Fibroblast of skin of left biceps (primary cell): Measurements from ENCODE around the gene NR5A2.
A peak's percentile ranks its signal among the peaks of the same experiment; 100 is the strongest.
"Not testable (repeated sequence)": the region's sequence is repeated elsewhere in the genome, so short reads cannot be mapped to it uniquely, and the experiment has no call there.

Experiments used
- DNase-seq, 2 experiments: peaks; one replicate each; pipeline ENCODE4 v3.0.0-alpha.2; 2013; ENCODE audit warnings: low read depth in 2 of 2

NR5A2 gene

DNA sequence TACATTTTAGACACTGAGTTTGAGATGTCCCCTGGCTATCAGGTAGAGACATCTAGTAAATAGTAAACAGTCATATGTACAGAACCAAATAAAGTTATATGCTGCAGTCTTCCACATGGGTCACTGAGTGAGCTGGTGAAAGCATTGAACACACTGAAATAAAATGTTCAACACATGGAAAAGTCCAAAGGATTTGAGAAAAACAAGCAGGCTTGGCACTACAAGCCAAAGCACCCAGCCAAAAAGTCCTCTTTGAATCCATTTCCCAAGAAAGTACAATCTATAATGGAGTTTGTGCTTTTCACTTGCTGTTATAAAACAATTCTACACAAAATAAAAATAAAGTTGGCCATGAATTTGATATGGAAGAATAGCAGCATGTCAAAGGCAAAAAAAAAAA lies 135.4 kb downstream of the NR5A2 start:
- DNase-seq = no peak

DNA sequence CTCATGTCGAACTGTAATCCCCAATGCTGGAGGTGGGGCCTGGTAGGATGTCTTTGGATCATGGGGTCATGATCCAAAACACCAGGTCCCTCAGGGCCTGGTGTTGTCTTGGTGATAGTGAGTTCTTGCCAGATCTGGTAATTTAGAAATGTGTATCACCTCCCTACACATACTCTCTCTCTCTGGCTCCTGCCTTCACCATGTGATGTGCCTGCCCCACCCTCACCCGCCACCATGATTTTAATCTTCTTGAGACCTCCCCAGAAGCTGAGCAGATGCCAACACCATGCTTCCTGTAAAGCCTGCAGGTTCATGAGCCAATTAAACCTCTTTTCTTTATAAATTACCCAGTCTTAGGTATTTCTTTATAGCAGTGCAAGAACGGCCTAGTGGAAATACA lies 136.4 kb downstream of the NR5A2 start:
- DNase-seq = no peak

DNA sequence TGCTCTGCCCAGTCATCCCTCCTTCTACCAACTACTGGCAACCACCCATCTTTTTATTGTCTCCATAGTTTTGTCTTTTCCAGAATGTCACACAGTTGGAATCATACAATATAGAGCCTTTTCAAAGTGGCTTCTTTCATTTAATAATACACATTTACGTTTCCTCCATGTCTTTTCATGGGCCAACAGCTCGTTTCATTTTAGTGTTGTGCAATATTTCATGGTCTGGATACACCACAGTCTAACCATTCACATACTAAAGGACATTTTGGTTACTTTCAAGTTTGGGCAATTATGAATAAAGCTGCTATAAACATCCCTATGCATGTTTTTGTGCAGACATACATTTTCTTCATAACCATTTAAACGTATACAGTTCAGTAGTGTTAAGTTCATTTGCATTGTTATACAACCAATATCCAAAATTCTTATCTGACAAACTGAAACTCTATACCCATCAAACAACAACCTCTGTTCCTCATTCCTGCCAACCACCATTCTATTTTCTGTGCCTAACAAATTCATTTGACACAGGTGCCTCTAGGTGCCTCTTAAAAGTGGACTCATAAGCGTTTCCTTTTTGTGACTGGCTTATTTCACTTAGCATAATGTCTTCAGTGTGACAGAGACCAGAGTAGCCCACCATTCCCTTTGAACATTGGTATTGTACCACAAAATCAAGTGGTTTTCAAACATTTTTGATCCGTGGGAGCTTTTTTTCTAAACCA lies 138.1 kb downstream of the NR5A2 start:
- no peak for DNase-seq

DNA sequence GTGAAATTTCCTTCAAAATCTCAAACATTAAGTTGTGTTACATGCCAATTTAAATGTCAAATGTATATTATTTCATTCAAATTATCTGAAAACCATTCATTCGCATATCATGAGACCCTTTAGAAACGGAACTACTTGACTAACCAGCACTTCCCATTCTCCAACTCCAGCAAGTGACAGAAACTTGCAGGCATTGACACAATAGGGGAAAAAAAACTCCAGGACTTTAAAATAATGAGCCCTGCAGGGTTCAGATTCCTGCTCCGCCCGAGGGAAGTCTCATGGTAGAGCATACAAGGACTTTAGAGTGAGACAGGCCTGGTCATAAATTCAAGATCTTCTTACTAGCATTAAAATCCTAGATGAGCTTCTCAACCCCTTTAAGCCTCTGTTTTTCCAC lies 138.9 kb downstream of the NR5A2 start:
- DNase-seq = no peak

DNA sequence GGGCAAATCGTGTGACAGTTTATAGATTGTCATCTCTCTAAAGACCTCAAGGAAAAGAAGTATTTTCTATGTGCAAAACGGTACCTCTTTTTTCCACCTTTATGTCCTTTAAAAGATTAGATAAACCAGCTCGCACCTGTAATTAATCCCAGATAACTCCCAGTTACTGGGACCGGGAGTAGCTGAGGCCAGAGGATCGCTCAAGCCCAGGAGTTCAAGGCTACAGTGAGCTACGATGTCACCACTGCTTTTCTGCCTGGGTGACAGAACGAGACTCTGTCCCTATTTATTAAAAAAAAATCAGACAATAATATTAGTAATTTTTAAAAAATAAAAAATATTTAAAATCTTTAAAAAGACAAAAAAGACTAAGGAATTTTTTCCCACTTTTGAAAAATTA lies 141.4 kb downstream of the NR5A2 start:
- DNase-seq = no peak

DNA sequence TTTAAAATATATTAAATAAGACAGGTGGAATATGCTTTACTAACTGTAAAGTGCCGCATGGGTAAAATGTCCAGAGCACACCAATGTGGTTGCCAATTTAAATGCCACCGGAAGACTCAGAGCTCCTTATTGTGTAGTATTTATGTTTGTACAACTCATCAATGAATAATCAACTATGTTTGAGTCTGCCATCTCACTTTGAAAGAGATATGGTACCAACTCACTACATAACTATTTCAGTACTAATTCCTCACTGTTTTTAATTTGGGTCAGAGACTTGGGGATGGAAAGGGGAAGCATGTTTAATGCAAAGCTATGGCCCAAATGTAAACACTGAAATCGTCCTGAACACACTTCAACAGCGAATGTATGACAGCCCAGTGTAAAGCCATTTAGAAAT lies 144.8 kb downstream of the NR5A2 start:
- DNase-seq = no peak

DNA sequence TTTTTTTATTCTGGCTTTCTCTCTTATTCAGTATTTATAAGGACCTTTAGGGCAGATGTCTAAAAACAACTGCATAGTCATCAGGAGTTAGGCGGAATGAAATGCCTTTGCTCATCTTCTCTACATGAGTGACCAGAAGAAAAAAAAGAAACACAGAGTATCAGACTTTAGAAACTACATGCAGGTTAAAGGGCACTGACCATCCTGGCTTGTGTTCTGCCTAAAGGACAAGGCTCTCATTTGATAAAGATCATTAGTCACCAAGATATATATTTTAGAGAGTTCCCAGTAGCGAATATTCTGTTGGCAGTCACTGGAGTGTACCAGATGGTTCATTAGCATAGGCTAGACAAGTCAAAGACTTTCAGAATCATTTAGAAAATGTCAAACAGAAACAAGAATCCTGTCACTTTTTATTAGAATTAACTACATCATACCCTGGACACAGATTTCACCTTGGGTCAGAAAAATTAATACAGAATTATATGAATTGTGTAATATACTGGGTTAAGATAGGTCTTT lies 145.6 kb downstream of the NR5A2 start:
- no peak for DNase-seq

DNA sequence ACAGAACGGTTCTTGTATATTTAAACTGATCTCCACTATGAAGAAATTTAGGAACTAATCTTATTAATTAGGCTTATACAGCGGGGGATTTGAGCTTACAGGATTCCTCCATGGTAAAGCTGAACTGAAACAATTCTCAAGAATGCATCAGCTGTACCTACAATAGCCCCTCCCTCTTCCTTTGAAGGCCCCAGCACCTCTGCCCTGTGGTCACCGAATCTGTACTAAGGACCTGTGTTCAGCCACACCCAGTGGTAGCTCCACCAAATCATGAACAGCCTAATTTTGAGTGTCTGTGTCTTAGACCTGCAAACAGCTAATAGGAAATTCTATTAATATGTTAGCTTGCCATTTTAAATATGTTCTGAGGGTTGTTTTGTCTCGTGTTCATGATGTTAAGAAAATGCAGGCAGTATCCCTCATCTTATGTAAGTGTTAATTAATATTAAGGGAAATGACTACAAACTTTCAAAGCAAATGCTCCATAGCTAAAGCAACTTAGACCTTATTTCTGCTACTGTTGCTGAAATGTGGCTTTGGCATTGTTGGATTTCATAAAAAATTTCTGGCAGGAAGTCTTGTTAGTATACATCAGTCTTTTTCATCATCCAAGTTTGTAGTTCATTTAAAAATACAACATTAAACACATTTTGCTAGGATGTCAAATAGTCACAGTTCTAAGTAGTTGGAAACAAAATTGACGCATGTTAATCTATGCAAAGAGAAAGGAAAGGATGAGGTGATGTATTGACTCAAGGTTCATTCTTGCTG lies 147.2 kb downstream of the NR5A2 start:
- DNase-seq = no peak

DNA sequence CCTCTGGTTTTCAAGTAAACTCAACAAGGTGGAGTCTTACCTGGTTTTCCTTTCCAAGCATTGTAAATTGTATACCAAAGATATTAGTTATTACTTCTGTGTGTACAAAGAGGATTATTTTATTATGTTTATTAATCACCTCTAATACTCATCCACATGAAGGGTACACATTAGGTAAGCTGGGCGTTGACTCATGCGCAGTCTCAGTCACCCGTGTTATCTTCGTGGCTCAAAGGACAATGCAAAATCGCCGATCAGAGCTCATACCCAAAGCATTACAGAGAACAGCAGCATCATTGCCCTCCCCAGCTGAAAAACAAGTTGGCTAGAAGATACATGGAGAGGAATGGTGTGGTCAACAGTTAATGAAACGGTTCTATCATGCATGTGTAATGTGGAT lies 148.7 kb downstream of the NR5A2 start:
- no peak for DNase-seq

DNA sequence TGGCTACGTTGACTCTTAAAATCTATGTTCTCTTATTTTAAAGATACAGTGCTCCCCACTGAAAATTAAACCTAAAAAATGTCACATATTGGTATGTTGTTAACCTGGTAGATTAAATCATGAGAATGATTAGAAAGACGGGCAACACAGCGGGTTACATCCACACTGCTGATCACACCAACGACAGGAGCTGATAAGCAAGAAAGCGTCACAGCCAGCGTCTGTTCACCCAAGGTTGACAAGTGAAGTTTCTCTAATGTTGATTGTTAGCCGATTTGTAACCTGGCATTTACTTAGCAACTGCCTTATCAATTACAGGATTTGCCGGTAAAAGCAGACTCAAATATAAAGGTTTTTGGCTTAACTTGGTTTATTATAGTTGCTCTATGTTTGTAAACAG lies 149.3 kb downstream of the NR5A2 start:
- no peak for DNase-seq

DNA sequence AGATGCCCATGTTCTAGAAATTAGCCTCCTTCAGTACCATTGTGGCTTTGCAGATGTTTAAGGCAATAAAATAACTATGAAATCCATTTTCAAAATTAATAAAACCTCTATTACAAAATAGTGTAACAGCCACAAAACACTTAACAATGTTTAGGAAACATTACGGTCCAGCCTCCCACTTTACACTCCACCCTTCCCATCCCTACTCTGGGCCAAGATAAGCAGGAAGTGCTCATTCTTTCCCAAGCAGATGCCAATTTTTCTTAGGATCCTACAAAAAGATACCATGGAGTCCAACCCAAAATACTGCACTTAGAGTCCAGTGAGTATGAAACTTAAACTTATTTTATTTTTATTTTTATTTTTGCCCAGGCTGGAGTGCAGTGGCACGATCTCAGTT lies 150.8 kb downstream of the NR5A2 start:
- DNase-seq = no peak

DNA sequence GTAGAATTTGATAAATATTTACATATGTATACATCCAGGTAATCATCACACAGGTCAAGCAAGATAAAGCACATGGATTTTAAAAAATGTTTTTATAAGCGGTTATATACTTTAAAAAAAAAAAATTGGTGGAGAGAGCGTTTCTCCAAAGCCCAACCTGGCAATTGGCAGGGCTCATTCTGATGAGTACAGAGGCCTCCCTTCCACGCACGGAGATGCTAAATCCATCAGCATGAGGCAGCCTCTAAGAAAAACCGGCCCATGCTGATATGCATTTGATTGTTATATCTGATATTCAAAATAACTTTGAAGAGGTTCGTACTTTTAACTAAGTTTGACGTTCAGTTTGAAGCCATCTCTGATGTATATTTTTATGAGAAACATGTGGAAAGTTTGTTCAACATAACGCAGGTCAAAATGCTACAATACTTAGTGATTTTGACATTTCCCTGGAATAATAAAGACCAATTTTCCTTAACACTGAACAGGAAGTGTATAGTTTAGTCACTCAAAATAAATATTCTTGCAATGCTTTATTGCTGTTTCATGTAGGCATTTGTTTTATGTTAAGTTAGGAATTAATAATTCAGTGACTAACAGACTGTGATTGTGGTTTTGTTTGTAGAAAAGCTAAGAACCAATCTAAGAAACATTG lies 151.7 kb downstream of the NR5A2 start:
- DNase-seq = peak; percentile 34

DNA sequence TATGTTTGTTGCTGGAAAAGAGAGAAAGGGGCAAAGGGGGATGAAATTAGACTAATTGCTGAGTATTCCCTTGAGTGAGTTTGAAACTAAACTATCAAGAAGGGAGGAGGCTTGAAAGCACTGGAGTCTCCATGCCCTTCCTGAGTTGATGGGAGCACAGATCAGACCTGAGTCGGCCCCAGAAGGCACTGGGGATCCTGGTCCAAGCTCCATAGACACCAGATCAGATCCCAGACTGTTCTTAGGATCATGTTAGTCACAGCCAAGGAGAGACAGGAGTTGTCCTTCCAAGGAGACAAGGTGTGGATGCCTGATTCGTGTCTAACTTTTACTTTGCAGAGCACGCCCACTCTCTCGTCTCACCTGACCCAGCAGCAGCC lies 152.3 kb downstream of the NR5A2 start:
- no peak for DNase-seq

DNA sequence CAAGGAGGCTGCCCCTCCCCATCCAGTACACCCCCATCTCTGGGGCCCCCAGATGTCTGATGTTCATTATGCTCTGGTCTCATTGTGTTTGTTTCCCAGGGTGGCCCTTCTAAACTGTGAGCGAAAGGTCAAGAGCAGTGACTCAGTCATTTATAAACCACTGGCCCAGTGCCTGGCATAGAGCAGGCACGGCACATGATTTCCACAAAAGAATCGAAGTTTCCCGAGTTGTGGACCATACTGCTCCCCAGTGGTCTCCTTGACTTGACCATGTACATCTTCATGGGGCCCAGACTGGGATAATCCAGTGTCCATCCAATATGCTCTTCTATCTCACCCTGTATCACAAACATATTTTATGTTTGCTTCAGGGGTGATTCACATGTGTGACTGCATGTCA lies 153.3 kb downstream of the NR5A2 start:
- DNase-seq = no peak

DNA sequence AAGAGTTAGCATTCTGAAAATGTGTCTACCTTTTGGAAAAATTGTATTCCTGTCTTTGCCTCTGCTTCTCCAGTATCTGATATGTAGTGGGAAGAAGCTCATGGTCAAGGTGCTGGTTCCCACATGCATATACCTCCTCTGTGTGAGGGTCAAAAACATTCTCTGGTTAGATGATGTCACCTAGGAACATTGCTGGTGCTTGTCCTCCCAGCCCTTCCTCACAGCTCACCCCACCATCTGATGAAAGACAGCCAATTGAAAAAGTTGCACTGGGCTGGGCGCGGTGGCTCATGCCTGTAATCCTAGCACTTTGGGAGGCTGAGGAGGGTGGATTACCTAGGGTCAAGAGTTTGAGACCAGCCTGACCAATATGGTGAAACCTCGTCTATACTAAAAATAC lies 154.4 kb downstream of the NR5A2 start:
- no peak for DNase-seq

DNA sequence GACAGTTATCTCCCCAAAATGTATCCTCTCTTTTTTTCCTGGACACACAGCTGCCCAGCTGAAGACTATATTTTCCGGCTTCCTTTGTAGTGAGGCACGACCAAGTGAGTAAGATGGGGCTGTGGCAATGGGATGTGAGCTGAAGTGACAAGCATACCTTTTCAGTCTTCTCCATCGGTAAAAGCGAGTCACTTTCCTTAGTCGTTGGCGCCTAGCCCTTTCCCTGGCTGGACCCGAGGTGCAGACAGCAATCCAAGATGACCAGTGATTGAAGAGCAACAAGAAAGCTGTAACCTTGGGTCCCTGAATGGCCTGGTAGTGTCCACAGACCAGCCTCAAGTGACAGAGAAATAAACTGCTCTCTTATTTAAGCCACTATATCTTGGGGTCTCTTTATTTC lies 155.2 kb downstream of the NR5A2 start:
- no peak for DNase-seq

DNA sequence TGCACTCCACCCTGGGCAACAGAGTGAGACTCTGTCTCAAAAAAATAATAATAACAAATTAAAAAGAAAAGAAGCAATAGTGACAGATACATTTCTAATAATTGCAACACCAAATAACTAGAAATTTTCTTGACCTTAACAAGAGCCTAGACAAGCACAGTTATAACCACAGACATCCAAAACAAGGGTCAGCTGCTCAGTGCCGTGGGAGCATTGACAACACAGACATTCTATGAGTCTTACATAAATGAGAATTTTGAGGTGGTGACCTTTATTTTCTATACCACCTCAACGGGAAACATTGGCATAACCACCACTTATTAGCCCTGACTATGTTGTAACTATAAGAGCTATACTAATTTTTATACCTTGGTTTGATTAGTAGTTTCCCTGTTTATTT lies 156.1 kb downstream of the NR5A2 start:
- DNase-seq = no peak

DNA sequence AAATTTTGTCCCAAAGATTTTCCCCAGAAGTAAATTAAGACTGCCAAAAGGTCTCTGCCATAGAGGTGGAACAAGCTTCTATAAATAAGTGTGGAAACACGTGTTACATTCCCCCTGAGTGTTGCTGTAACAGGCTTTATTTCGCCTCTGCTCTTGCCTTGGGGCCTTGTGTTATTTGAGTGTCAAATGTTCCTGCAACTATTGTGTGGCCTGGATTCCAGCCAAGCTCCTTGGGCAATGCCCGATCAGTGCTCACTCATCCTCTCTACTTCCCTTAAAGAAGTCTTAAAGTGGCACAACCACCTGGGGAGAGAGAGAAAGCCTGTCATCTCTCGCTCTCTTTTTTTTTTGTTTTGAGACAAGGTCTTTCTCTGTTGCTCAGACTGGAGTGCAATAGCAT lies 156.7 kb downstream of the NR5A2 start:
- no peak for DNase-seq

DNA sequence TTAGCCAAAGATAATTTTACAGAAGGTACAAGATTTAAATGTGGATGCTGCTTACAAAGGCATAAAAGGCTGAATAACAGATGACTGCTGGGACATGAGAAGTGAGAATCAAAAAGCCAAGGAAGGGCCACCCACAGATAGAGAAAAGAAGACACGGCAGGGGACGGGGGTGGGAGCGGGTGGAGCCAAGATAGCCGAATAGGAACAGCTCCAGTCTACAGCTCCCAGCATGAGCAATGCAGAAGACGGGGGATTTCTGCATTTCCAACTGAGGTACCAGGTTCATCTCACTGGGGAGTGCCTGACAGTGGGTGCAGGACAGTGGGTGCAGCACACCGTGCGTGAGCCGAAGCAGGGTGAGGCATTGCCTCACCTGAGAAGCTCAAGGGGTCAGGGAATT lies 157.7 kb downstream of the NR5A2 start:
- DNase-seq = not testable (repeated sequence)

DNA sequence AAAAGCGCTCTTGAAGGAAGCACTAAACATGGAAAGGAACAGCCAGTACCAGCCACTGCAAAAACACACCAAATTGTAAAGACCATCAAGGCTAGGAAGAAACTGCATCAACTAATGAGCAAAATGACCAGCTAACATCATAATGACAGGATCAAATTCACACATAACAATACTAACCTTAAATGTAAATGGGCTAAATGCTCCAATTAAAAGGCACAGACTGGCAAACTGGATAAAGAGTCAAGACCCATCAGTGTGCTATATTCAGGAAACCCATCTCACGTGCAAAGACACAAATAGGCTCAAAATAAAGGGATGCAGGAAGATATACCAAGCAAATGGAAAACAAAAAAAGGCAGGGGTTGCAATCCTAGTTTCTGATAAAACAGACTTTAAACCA lies 159.8 kb downstream of the NR5A2 start:
- not testable (repeated sequence) for DNase-seq

DNA sequence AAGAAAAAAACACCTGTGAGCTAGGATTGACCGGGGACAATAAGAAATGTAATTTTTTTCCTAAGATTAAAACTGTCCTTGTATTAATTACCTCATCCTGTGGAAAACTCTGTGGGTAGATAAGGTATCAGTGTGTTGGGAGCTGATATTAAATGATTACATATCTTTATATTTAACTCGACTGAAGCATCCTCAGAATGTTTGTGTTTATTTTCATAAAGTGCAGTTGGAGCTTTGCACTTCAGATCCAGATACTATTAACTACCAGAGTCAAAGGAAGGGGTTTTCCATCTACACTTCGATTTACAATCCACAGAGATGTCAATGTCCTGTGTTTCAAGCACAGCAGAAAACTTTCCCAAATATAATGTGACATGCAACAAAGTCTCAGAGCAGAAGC lies 164.5 kb downstream of the NR5A2 start:
- DNase-seq = no peak

DNA sequence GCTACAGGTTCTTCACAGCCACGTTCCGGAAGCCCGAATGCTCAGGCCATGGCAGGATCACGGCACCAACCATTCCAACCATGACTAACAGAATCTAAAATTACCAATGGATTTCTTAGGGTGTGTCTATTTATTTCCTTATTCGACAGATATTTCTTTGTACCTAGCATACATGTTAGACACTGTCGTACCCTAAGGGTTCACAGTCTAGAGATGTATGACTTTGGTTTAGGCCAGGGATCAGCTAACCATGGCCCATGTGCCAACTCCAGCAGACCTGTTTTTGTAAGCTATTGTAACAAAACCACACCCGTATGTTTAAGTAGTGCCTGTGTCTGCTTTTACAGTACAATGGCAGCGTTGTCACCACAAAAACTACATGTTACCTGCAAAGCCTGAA lies 167.0 kb downstream of the NR5A2 start:
- no peak for DNase-seq

DNA sequence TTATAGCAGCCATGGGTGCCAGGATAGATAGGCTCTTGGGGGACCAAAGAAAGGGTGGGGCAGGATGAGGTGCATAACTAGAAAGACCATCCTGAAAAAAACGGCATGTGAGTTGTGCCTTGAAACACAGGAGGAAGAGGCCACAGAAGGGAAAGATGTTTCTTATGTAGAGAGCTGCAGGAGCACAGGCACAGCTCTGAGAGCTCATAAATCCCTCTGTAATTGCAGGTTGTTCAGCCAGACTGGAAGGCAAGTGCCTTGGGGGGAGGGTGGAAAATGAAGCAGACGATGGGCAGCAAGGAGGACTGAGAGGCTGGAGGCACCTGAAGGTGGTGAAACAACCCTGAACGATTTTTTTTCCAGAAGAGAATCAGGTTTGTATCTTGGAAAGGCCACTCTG lies 170.7 kb downstream of the NR5A2 start:
- no peak for DNase-seq
